GM12878 (cell line): ENCODE results near the gene PRR7. TPM values are rescaled to one million over a fixed set of nuclear protein-coding genes. Genes with fewer than 3 reads are reported as not detected.

Experiments
- CHD1 ChIP-seq: IDR thresholded peaks from 2 replicates; pipeline ENCODE4 v1.6.1; 2012; ENCODE audit warnings: low read depth, low read length, improper control_type of control experiment
- CHD2 ChIP-seq: IDR thresholded peaks from 2 replicates; pipeline ENCODE4 v1.6.1; 2011; ENCODE audit warnings: low read depth, low read length, improper control_type of control experiment, borderline replicate concordance
- GABPA ChIP-seq: IDR thresholded peaks from 2 replicates; pipeline ENCODE4 v1.6.1; 2014; ENCODE audit warnings: antibody characterized with exemption, low read depth, mild to moderate bottlenecking, inconsistent platforms
- GATAD2B ChIP-seq: fragments of 450-650 bp; conservative IDR thresholded peaks from 2 replicates; pipeline ENCODE4 v1.6.1; 2017; ENCODE audit warnings: low read depth, mild to moderate bottlenecking, moderate library complexity
- MLLT1 ChIP-seq: fragments of 450-650 bp; IDR thresholded peaks from 2 replicates; pipeline ENCODE4 v1.6.1; 2016; ENCODE audit warnings: mild to moderate bottlenecking
- MYC ChIP-seq: IDR thresholded peaks from 2 replicates; pipeline ENCODE4 v1.6.1; 2011; ENCODE audit warnings: mild to moderate bottlenecking, low read length, moderate library complexity, inconsistent platforms; ENCODE audit not compliant: insufficient read depth, insufficient replicate concordance, insufficient read length, severe bottlenecking
- NFIC ChIP-seq: IDR thresholded peaks from 2 replicates; pipeline ENCODE4 v1.6.1; 2012; ENCODE audit warnings: low read depth, mild to moderate bottlenecking, inconsistent platforms, low read length, moderate library complexity
- NRF1 ChIP-seq: conservative IDR thresholded peaks from 2 replicates; pipeline ENCODE4 v1.6.1; 2011; ENCODE audit warnings: mild to moderate bottlenecking, low read depth, low read length, improper control_type of control experiment
- RB1 ChIP-seq: fragments of 450-650 bp; formaldehyde crosslinking; IDR thresholded peaks from 2 replicates; pipeline ENCODE4 v1.6.1; 2017; ENCODE audit warnings: mild to moderate bottlenecking, borderline replicate concordance
- RFX5 ChIP-seq: IDR thresholded peaks from 2 replicates; pipeline ENCODE4 v1.6.1; 2011; ENCODE audit warnings: low read depth, low read length, improper control_type of control experiment
- SMAD5 ChIP-seq: IDR thresholded peaks from 2 replicates; pipeline ENCODE4 v1.6.1; 2016; ENCODE audit warnings: antibody characterized with exemption, low read depth
- TCF12 ChIP-seq: IDR thresholded peaks from 2 replicates; pipeline ENCODE4 v1.6.1; 2011; ENCODE audit warnings: low read depth, mild to moderate bottlenecking, low read length
- TCF3 ChIP-seq: IDR thresholded peaks from 2 replicates; pipeline ENCODE4 v1.6.1; 2012; ENCODE audit warnings: low read depth, mild to moderate bottlenecking, low read length, borderline replicate concordance; ENCODE audit not compliant: insufficient read depth
- polyA plus RNA-seq, 11 experiments: library from polyadenylated mRNA; depleted of rRNA in 4 of 11; unstranded in 6 of 11; stranded (reverse) in 5 of 11; fragments of >200 nt; fragmentation: Nextera tagmentation in 4 of 11; fragmentation: Illumina TruSeq in 1 of 11; extraction: Ambion mirVana in 4 of 11; extraction: Trizol in 1 of 11; gene quantifications; 1 replicate in 1 of 11; 2 replicates in 10 of 11; pipeline versions ENCODE4 v1.2.1 to v1.2.3, GENCODE V29; 2011 to 2016; ENCODE audit warnings: inconsistent platforms in 2 of 11, missing spikeins in 2 of 11, low read depth in 1 of 11
- total RNA-seq, 4 experiments: library from RNA; depleted of rRNA in 3 of 4; stranded (reverse); fragments of >200 nt in 3 of 4; fragmentation: Illumina TruSeq in 1 of 4; extraction: Trizol in 1 of 4; gene quantifications; 2 replicates each; pipeline versions ENCODE4 v1.2.1 to v1.2.3, GENCODE V29; 2013 to 2021

PRR7 gene
- total and polyA plus RNA-seq, 10 of the 15 experiments (the other 5 are each of a cell fraction or from before 2014, with no cell fraction given): 0.09 to 18.8 (median 4.6) TPM; not detected in 2

- no peak for TF ChIP-seq MLLT1
- no peak for TF ChIP-seq TCF12
- TF ChIP-seq CHD1: no peak
- no peak for TF ChIP-seq RFX5
- no peak for TF ChIP-seq GATAD2B
- TF ChIP-seq SMAD5: no peak
- no peak for TF ChIP-seq RB1
- TF ChIP-seq NRF1: no peak
- no peak for TF ChIP-seq TCF3
- no peak for TF ChIP-seq CHD2
- no peak for TF ChIP-seq GABPA
- no peak for TF ChIP-seq NFIC
- no peak for TF ChIP-seq MYC
These were observed 29.2 kb downstream of the PRR7 start (continued) for GRCh38 chr5:177475563-177476427.
